ENCODE results near the gene CKAP2L.

CKAP2L gene

DNA sequence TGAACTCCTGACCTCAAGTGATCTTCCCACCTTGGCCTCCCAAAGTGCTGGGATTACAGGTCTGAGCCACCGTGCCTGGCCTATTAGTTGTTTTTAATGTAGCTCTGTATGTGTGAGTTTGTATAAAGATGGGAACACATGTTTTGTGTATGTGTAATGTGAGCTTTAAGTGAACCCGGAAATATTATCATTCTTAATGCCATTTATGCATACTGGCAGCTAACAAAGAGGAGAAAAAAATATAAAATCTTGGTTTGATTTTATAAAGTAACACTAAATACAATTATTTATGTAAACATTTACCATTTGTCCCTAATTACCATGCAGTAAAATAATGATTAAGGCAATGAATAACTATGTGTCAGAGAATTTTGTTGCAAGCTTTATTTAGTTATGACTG lies 9.1 kb upstream of the CKAP2L start:
- TF ChIP-seq TSHZ2 (CRISPR knock-in tag; IDR thresholded peaks at IDR 0.05) (no peak), CSDC2 (CRISPR knock-in tag; IDR thresholded peaks at IDR 0.05) (no peak), ZNF565 (CRISPR knock-in tag; conservative IDR thresholded peaks at IDR 0.05; ENCODE audit: low read depth) (no peak), RARB (CRISPR knock-in tag; IDR thresholded peaks at IDR 0.05) (no peak), ZFP30 (CRISPR knock-in tag; IDR thresholded peaks at IDR 0.05) (no peak), TOX (CRISPR knock-in tag; IDR thresholded peaks at IDR 0.05; ENCODE audit: borderline replicate concordance) (no peak), GLIS3 (CRISPR knock-in tag; IDR thresholded peaks at IDR 0.05) (no peak), ESRRG (CRISPR knock-in tag; IDR thresholded peaks at IDR 0.05) (no peak), ZNF70 (CRISPR knock-in tag; IDR thresholded peaks at IDR 0.05) (no peak), OSR1 (CRISPR knock-in tag; IDR thresholded peaks at IDR 0.05) (no peak), POU6F1 (CRISPR knock-in tag; IDR thresholded peaks at IDR 0.05; ENCODE audit: borderline replicate concordance, low read depth) (no peak), BACH2 (CRISPR knock-in tag; IDR thresholded peaks at IDR 0.05; ENCODE audit: borderline replicate concordance) (no peak), ZC3H10 (CRISPR knock-in tag; IDR thresholded peaks at IDR 0.05) (no peak)
- ATAC-seq: no peak

GRCh38 chr2:112772911-112773475 lies 8.6 kb upstream of the CKAP2L start:
- ATAC-seq: no peak
- TF ChIP-seq, protein P1, sequence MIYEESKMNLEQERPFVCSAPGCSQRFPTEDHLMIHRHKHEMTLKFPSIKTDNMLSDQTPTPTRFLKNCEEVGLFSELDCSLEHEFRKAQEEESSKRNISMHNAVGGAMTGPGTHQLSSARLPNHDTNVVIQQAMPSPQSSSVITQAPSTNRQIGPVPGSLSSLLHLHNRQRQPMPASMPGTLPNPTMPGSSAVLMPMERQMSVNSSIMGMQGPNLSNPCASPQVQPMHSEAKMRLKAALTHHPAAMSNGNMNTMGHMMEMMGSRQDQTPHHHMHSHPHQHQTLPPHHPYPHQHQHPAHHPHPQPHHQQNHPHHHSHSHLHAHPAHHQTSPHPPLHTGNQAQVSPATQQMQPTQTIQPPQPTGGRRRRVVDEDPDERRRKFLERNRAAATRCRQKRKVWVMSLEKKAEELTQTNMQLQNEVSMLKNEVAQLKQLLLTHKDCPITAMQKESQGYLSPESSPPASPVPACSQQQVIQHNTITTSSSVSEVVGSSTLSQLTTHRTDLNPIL (CRISPR knock-in tag; IDR thresholded peaks at IDR 0.05; ENCODE audit: low read depth): no peak
- TF ChIP-seq ISL1 (CRISPR knock-in tag; IDR thresholded peaks at IDR 0.05) (no peak), SNAI2 (CRISPR knock-in tag; IDR thresholded peaks at IDR 0.05) (no peak), ZNF8 (CRISPR knock-in tag; IDR thresholded peaks at IDR 0.05) (no peak), TSHZ2 (CRISPR knock-in tag; IDR thresholded peaks at IDR 0.05) (no peak), POU6F1 (CRISPR knock-in tag; IDR thresholded peaks at IDR 0.05; ENCODE audit: borderline replicate concordance, low read depth) (no peak), ZNF565 (CRISPR knock-in tag; conservative IDR thresholded peaks at IDR 0.05; ENCODE audit: low read depth) (no peak), TCF4 (CRISPR knock-in tag; IDR thresholded peaks at IDR 0.05; ENCODE audit: borderline replicate concordance) (no peak), CSDC2 (CRISPR knock-in tag; IDR thresholded peaks at IDR 0.05) (no peak), ESRRG (CRISPR knock-in tag; IDR thresholded peaks at IDR 0.05) (no peak), RARB (CRISPR knock-in tag; IDR thresholded peaks at IDR 0.05) (no peak), ZFP30 (CRISPR knock-in tag; IDR thresholded peaks at IDR 0.05) (no peak)
- TF ChIP-seq, protein P2, sequence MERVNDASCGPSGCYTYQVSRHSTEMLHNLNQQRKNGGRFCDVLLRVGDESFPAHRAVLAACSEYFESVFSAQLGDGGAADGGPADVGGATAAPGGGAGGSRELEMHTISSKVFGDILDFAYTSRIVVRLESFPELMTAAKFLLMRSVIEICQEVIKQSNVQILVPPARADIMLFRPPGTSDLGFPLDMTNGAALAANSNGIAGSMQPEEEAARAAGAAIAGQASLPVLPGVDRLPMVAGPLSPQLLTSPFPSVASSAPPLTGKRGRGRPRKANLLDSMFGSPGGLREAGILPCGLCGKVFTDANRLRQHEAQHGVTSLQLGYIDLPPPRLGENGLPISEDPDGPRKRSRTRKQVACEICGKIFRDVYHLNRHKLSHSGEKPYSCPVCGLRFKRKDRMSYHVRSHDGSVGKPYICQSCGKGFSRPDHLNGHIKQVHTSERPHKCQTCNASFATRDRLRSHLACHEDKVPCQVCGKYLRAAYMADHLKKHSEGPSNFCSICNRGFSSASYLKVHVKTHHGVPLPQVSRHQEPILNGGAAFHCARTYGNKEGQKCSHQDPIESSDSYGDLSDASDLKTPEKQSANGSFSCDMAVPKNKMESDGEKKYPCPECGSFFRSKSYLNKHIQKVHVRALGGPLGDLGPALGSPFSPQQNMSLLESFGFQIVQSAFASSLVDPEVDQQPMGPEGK (CRISPR knock-in tag; IDR thresholded peaks at IDR 0.05; ENCODE audit: borderline replicate concordance): no peak
